Fibroblast of gingiva (primary cell): Measurements from ENCODE around the gene YWHAE.
"Not testable (repeated sequence)": the region's sequence is repeated elsewhere in the genome, so short reads cannot be mapped to it uniquely, and the experiment has no call there.

ENCODE experiments used
- DNase-seq: peaks from one replicate; pipeline ENCODE4 v3.0.0-alpha.2; 2011; ENCODE audit warnings: low read depth

YWHAE gene

GRCh38 chr17:1373707-1374237, 26.2 kb downstream of the YWHAE start:
- no peak for DNase-seq

DNA sequence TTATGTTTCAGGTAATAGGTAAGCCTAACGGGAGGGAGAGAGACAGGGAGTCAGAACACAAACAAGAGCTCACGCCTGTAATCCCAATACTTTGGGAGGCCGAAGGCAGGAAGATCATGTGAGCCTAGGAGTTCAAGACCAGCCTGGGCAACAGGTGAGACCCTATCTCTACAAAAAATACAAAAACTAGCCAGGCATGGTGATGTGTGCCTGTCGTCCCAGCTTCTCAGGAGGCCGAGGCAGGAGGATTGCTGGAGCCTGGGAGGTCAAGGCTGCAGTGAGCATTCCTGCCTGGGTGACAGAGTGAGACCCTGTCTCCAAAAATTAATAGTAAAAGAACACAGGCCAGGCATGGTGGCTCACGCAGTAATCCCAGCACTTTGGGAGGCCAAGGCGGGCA, 27.4 kb downstream of the YWHAE start:
- DNase-seq: no peak

DNA sequence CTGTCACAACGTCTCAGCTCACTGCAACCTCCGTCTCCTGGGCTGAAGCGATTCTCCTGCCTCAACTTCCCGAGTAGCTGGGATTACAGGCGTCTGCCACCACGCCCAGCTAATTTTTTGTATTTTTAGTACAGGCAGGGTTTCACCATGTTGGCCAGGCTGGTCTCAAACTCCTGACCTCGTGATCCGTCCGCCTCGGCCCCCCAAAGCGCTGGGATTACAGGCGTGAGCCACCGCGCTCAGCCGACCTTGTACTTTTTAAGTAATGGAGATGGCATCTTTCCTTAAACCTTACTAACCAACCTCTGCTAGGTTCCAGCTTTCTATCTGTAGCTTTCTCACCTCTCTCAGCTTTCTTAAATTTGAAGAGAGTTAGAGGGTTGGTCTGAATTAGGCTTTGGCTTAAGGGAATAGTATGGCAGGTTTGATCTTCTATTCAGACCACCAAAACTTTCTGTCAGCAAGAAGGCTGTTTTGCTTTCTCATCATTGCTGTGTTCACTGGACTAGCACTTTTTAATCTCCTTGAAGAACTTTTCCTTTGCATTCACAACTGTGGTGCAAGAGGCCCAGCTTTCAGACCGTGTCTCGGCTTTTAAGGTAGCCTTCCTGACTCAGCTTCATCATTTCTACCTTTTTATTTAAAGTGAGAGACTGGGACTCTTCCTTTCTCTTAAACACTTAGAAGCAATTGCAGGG, 28.0 kb downstream of the YWHAE start:
- no peak for DNase-seq

DNA sequence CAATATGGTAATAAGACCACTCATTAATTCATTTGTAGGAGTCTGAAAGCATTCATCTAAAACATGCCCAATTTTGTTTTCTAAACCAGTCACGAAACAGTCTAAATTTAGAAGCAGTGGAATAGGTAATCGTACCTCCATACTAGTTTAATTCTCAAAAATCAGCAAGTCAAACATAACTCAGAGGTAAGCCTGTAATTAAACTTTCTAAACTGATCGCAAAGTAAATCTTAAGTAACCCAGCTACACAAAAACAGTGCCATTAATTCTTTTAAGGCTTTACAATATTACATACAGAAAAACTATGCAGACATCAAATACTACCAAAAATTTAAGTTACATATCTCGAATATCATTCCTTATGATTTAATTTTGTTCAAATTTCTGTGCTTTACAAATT, 31.4 kb downstream of the YWHAE start:
- no peak for DNase-seq

- peak; percentile 42 for DNase-seq
Observed at GRCh38 chr17:1367351-1367745, 32.7 kb downstream of the YWHAE start.

DNA sequence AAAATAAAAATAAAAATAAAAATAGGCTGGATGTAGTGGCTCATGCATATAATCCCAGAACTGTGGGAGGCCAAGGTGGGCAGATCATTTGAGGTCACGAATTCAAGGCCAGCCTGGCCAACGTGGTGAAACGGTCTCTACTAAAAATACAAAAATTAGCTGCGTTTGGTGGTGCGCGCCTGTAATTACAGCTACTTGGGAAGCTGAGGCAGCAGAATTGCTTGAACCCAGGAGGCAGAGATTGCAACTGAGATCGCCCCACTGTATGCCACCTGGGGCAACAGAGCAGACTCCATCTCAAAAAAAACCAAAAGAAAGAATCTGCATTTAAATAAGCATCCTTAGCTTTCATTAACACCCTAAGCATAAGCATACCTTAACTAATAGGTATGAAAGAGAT, 33.8 kb downstream of the YWHAE start:
- DNase-seq: no peak

- DNase-seq: peak; percentile 75
Observed at GRCh38 chr17:1365445-1366039, 34.5 kb downstream of the YWHAE start.

DNA sequence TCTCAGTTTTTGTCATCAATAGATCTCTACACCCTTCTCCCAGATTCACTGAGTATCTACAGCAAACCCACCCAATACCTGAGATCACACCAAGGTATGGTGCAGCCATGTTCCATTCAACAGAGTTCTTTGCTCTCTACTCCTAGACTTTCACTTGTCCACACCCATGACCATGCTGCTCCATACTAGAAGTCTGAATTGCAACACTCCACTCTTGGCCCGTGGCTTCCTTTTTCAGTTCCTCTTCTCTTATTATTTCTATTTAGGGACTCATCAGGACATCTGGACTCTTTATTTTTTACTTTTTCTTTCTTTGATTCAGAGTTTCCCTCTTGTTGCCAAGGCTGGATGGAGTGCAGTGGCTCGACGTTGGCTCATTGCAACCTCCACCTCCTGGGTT, 37.1 kb downstream of the YWHAE start:
- peak; percentile 62 for DNase-seq

- no peak for DNase-seq
Observed at GRCh38 chr17:1362065-1362848, 37.8 kb downstream of the YWHAE start.

GRCh38 chr17:1360975-1361374, 39.0 kb downstream of the YWHAE start:
- no peak for DNase-seq

DNA sequence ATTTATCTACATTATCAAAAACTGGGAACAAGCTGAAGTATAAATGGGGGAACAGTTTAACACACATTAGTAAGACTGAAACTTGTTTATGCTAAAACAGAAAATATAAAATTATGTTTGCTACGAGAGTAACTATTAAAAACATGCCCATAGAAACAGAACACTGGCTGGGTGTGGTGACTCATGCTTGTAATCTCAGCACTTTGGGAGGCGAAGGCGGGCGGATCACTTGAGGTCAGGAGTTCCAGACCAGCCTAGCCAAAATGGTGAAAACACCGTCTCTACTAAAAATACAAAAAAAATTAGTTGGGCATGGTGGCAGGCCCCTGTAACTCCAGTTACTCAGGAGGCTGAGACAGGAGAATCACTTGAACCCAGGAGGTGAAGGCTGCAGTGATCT, 39.7 kb downstream of the YWHAE start:
- peak; percentile 53 for DNase-seq

DNA sequence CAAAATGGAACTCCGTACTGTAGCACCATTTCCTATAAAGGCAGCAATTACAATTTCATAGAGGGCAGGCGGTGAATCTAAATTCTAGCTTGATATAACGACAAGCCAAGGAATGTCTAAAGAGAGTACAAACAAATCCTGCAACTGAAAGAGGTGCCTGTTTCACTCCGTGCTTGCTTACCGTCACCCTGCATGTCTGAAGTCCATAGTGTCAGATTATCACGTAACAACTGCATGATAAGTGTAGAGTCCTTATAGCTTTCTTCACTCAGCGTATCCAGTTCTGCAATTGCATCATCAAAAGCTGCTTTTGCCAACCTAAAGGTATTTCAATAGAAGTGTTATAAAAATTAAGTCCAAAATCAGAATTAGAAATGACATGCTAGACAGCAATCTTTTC, 46.0 kb downstream of the YWHAE start:
- no peak for DNase-seq

DNA sequence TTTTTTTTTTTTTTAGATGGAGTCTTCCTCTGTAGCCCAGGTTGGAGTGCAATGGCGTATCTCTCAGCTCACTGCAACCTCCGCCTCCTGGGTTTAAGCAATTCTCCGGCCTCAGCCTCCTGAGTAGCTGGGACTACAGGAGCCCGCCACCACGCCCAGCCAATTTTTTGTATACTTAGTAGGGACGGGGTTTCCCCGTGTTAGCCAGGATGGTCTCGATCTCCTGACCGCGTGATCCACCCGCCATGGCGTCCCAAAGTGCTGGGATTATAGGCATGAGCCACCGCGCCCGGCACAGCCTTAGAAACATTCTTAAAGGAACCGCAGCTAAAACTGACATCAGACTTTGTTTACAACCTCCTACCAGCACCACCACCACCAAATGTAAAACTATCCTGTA, 47.5 kb downstream of the YWHAE start:
- DNase-seq: not testable (repeated sequence)

- no peak for DNase-seq
Observed at GRCh38 chr17:1351971-1352370, 48.1 kb downstream of the YWHAE start.

GRCh38 chr17:1351275-1351674, 48.7 kb downstream of the YWHAE start:
- no peak for DNase-seq

GRCh38 chr17:1347589-1348323, 52.3 kb downstream of the YWHAE start:
- DNase-seq: peak; percentile 60

DNA sequence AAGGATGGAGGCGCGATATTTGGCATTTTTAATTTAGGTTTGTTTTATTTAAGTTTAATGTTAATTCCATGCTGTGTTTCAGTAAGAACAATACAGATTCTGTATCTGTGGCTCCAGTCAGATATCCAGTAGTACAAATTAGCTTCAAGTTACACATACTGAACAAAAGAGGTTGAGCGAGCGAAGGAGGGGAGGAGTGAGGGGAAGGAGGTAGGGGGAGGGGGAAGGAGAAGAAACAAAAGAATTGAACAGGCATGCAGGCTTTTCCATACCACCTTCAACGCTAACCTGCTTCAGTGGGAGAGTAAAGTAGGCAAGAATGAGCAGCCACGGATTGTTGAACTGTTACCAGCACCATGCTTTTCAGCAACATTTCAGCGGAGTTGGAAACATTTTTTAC, 55.5 kb downstream of the YWHAE start:
- DNase-seq: no peak

- DNase-seq: no peak
Observed at GRCh38 chr17:1343554-1343953, 56.5 kb downstream of the YWHAE start.

DNA sequence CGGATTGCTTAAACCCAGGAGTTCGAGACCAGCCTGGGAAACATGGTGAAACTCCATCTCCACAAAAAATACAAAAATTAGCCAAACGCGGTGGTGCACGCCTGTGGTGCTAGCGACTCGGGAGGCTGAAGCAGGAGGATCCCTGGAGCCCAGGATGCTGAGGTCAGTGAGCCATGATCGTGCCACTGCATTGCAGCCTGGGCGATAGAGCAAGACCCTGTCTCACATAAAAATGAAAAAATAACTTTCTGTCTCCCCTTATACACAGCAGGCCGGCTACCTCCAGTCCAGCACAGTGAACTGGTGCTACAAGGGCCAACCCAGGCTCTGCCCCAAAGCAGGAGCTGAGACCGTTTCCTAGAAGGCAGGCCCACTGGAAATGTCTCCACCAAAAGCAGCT, 59.7 kb downstream of the YWHAE start:
- no peak for DNase-seq

- DNase-seq: no peak
Observed at GRCh38 chr17:1331708-1332107, 68.3 kb downstream of the YWHAE start.

GRCh38 chr17:1329745-1330343, 70.2 kb downstream of the YWHAE start:
- DNase-seq: no peak

DNA sequence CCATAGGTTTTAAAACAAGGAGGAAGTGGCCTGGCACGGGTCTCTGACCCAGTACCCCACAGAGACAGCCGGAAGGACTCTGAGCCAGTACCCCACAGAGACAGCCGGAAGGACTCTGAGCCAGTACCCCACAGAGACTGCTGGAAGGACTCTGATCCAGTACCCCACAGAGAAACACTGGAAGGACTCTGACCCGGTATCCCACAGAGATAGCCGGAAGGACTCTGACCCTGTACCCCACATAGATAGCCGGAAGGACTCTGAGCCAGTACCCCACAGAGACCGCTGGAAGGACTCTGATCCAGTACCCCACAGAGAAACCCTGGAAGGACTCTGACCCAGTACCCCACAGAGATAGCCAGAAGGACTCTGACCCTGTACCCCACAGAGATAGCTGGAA, 71.6 kb downstream of the YWHAE start:
- DNase-seq: no peak
